ENCODE results near the gene MLLT1.
A peak's percentile ranks its signal among the peaks of the same experiment; 100 is the strongest.

MLLT1 gene

DNA sequence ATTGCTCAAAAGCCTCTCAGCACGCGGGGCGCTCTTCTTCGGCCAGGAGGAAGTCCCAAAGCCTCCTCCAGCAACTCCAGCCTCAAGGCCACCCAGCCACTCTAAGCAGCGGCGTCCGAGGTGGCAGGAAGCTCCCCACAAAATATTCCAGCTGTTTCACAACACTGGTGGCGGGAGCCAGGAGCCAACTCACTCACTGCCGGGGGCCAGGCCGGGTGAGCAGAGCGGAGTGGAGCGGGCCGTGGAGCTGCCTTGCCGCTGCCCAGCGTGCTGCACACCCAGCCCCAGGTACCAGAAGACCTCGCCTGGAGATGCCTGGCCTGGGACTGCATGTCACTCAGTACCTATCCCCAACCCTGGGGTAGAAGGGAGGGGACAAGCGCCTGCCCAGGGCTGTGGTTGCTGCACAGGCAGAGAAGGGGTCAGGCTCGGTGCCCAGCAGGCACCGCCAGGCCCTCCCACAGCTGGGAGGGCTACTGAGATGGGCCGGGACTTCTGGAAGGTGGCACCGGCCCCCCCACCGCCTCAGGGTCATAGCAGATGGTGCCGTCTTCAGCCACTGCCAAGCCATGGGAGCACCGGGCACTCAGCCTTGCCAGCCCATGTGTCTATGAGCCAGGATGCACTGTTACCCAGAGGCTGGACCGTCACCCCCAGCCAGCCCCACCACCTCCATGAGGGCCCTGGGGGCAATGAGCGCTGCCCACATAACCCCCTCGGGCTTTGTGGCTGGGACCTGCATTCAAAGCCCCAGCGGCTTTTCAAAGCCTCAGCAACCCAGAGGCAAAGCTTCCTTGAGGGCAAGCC is 59.2 kb downstream of the MLLT1 start:
- DNase-seq: no peak

DNA sequence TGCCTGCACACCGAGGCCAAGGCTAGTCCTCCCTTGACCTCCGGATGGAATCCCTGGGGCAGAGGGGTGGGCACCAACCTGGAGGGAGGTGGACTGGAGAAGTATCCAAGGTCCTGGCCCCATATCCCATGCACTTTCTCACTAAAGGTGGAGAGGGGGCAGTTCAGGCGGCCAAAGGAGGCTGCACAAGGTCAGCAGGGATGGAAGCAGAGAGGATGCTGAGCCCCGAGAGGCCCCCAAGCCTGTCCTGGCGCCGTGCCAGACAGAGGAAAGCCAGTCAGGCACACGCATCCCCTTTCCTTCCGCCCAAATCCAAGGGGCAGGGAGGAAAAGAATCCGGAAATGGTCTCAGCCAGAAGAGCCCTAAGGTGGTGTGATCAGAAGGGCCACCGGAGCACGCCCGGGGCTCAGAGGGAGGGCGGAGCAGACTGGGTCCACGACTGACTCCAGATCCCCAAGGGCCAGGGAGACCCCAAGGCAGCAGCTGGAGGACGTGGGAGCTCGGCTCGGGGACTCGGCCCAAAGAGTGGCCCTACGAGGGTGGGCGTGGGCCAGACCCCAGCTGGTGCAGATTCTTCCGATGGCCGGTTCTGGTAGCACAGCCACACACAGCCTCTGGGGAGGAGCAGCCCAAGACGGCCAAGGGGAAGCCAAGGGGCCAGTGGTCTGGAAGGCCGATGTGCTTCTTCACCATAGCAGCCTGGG is 60.0 kb downstream of the MLLT1 start:
- no peak for DNase-seq

DNA sequence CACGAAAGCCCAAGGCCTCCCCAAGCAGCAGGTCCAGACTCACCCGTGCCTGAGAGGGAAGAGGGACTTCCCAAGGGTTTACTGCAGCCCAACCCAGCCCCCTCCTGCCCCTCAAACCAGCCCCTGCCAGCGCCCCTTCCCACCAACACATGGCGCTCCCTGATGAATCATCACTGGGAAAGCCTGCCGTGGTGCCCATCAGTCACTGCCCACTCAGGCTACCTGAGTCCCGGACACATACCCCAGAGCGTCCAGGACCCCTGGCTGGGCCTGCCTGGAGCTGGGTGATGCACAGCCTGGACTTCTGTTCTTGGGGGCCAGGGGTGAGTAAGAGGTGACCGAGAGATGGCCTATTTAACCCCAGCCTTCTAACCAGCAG is 60.6 kb downstream of the MLLT1 start:
- no peak for DNase-seq

DNA sequence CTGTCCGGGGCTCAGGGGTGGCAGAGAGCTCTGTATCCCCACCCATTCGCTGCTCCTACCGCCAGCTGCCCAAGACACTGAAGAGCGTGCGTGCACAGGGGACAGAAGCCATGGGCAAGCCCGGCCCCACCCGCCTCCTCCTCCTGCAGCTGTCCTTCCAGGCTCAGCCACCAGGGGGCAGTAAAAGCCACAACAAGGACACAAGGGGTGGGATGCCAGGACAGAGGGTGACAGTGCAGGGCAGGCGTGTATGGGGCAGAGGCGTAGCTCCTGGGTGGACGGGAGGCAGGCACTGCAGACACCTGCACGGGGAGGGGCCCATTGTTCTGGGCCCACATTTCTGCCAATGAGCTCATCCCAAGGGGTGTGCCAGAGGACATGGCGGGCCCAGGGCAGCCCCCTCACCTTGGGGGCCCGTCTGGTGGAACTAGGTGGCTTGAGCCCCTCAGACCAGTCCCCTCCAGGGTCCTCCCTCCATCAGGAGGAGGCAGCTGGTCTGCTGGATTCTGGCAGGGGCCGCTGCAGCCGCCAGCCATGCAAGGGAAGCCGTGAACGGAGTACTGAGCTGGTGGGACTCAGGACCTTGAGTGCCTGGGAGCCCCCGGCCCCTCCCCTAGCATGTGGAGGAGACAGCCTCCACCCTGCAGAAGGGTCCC is 61.2 kb downstream of the MLLT1 start:
- DNase-seq: peak; percentile 84

DNA sequence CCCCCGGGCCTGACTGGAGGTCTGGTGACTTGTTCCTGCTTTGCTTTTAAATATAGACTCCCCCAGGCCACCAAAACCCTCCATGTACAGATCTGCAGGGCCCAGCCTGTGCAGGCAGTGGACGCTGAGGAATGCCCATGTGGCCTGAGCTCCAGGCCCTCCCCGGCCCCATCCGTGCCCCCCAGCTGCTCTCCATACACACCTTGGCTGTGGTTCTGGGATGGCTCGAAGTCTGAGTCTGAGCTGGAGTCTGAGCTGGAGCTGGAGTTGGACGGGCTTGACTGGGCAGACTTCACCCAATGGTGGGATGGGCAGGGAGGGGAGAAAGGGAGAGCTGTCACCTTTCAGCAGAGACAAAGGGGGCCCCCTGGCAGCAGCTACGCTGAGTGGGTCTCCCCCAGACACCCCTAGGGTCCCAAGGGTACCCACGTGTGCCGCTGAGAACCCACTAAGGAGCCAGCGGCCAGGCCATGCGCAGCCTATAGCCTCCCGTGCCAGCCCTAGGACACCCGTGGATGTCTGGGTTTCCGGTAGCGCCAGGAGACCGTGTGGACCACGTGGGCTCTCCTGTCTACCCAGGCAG is 61.9 kb downstream of the MLLT1 start:
- DNase-seq: no peak

DNA sequence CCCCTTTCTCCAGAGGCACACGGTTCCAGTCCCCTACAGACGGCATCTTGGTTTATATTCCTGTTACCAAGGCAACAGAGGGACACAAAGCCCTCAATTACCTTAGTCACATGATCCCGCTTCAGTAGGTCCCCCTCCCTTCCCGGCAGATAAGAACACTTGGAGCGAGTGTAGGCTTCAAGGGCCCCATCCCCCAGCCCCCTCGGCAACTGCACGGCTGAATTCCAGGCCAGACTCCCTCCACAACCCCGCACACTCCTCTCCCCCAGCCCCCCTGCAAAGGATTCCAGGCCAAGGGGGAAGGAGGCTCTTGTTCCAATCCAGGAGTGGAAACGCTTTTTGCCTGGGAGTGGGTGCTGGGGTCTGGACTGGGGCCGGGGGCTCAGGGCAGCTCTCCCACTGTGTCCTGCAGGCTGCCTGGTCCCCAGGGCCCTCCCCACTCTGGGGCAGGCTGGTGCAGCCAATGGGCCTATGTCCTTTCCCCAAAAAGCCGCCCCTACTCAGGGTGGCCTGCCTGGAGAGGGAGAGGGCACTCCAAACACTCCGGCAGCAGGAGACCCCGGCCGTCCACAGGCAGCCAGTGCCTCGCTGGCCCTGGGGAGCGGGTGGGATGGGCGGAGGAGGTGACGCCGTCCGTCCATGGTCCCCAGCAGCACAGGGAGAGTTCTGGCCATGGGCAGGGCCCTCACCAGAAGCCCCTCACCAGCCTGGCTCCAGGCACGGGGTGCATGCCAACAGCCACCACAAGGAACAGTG is 62.6 kb downstream of the MLLT1 start:
- no peak for DNase-seq

DNA sequence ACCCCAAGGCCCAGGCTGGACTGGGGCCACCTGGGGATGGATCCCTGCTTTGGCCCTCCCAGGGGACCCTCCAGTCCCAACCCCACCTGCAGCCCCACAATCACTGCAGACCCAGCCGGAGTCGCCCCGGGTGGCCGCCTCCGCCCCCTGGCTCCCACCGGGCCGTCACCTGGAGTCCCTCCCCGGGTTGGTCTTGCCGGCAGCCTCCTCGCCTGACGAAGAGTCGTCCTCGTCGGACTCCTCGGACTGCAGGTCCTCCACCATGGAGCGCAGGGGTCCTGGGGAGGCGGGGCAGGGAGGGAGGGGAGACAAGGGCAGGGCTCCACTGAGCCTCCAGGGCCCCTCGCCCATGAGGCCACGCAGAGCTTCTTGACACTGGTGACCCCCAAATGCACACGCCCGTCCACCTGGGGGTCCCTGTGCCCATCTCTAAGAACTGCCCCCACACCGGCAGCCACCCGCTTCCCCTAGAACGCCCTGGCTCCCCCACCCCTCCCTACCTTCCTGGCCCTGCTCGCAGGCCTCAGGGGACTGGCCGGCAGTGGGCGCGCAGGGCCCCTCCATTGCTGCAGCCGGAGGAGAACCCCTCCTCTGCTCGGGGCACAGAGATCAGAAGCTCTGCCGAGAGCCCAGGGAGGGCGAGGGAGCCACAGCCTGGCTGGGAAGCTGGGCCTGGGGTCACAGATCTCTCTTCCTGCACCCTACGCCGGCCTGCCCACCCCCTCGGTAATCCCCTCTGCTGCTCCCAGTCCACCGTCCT is 63.4 kb downstream of the MLLT1 start:
- DNase-seq: no peak

DNA sequence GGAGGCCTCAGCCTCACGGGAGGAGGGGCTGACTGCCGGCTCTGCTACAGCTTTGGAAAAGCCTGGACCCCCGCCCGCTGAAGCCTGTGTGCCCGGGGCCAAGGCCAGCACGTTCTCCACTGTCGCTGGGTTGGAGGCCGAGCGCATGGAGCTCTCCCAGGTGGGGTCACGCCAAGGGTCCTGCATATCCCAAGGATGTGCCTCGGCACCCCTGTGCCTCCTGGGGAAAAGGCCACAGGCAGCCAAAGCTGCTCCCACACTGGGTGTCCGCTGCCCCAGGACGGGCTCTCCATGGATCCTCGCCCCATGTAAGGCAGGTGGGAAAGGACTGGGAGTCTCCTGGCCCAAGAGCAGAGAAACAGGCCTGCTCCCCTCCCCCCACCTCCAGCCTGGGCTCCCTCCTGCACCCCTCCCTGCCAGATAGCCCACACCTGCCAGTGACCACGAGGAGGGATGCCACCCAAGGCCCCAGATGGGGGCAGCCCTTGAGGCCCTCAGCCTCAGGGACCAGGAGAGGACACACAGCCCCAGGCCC is 64.0 kb downstream of the MLLT1 start:
- DNase-seq: no peak

DNA sequence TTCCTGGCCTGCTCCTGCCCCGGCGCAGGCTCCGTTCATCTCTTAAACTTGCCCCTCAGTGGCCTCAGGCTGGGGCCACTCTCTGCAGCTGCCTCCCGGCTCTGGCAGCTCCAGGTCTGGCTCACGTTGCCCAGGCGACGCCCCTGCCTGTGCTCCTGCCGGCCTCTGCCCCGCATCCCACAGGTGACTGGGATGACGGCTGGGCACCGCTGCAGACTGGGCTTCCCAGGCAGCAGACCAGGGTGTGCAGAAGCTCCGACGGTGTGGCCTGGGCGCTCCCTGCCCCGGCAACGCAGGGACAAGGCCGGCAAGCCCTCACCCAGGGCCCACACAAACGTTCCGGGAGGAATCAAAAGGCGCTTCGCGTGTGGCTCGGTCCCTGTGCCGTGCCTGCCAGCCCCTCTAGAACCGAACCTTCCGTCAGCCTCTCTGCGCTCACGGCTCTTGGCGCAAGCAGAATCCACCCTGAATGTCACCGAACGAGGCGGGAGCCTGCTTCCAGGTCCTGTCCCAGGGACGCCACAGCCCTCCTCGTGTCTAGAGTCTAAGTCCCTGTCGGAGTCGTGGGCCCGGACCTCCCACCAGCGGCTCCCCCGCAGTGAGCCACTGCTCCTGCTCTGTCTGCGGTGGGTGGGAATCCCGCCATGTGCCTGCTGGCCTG is 64.8 kb downstream of the MLLT1 start:
- DNase-seq: no peak

DNA sequence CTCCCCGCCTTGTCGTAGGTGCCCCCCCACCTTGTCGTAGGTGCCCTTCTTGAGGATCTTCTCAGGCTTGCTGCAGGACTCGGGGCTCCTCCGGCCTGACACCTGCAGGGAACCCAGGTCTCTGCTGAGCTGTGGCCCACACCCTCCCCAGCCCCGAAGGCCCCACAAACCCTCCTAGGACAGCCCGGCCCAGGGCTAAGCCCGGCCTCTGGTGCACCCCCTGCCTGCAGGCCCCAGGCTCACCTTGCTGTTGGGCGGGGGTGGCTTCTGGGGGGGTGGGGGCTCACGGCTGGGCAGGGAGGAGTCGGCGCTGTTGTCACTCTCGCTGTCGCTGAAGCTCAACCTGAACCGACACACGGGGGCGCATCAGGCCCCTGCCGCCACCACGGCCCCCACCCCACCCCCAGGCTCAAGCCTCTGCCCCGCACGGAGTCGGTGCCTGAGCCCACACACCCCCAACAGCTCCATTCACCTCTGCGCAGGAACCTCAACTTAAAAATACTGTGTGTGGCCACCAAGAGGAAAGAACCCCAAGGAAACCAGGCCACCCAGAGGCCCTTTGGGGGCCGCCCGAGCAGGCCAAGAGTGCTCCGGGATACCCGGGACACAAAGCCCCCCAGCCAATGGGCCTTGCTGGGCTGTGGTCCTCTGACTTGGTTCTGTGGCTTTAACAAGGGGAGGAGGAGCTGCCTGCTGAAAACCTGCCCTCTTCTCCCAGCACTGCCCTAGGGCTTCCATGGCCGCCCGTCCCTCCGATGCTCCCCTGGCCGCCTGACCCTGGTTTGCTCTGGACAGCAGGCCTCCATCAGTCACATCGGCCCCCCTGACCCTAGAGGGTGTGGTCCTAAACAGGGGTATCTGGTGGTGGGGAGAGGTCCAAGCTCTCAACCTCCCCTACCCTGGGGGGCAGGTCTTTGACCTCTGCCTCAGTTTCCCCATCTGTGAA is 65.8 kb downstream of the MLLT1 start:
- DNase-seq: no peak

DNA sequence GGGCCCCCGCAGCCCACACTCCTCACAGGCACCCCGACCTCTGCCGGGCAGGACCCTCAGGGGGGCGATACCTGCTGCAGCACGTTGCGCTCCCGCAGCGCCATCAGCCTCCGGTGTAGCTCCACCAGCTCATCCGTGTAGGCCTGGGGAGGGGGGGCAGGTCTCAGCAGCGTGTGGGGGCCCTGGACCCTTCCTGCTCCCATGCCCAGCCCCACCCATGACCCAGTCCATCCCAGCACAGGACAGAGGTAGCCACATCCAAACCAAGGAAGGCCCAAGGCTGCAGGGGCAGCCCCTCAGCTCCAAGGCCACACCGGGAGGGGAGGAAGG is 66.5 kb downstream of the MLLT1 start:
- DNase-seq: no peak

DNA sequence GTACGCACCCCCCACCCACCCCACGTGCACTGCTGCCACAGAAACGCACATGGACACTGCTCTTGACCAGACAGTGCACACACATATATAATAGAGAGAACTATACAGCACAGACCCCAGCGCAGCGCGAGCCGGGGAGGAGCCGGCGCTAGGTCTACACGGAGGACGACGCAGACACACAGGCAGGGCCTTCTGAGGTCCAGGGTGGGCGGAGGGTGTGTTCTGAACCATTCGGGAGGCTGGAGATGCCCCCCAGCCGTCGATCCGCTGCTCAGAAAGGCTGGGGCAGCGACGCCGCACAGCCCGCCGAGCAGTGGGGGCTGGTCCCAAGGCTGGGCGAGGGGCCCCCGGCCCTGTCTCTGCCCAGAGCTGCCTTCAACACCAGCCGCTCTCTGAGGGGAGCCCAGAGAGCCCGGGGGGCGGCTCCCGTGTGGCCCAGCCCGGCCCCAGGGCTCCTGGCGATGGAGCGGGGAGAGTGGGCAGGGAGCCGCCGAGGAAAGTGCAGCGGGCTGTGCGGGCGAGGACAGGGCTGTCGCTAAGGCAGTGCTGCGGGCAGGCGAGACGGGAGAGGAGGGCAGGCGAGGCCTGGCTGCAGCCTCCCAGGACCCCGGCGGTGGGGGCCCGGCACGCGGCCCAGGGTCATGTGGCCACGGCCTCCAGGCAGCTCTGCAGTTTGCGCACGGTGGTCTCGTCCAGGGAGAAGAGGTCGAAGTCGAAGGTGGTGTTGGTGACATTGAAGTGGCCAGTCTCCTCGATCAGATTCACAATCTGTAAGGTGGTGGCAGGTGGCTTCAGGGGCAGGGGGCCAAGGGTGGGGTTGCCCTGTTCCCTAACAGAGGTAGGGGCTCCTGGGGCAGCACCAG is 67.1 kb downstream of the MLLT1 start:
- DNase-seq: no peak

DNA sequence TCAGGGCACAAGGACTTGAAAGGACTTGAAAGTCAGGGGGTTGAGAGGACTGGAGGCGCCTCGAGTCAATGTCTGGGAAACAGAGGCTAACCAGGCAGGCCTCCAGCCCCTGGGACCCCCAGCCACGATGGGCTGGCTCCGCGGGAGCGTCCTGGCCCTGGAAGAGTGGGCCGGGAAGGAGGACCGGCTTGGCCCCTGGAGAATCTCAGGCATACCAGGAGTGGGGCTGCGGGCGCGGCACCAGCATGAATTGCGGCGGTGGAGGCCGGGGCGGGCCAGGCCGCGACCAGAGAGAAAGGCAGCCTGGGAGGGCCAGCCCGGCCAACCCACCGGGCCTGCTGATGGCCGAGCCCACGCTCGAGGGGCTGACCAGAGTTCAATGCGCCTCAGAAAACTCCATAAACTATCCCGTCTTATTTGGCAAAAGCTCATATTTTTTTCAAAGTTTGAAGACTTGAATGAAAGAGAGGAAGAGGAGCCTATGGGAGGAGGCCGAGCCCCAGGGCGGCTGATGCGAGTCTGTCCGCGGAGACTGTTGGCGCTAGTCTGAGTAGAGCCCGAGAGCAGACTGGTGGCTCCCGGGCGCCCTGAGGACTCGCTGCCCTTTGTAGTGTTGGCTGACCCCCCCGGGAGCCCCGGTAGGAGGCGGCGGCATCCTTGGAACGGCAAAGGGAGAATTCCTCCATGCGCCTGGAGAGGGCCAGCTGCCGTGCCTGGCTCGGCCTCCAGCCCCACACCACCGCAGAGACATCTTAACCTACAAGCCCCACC is 68.0 kb downstream of the MLLT1 start:
- no peak for DNase-seq

DNA sequence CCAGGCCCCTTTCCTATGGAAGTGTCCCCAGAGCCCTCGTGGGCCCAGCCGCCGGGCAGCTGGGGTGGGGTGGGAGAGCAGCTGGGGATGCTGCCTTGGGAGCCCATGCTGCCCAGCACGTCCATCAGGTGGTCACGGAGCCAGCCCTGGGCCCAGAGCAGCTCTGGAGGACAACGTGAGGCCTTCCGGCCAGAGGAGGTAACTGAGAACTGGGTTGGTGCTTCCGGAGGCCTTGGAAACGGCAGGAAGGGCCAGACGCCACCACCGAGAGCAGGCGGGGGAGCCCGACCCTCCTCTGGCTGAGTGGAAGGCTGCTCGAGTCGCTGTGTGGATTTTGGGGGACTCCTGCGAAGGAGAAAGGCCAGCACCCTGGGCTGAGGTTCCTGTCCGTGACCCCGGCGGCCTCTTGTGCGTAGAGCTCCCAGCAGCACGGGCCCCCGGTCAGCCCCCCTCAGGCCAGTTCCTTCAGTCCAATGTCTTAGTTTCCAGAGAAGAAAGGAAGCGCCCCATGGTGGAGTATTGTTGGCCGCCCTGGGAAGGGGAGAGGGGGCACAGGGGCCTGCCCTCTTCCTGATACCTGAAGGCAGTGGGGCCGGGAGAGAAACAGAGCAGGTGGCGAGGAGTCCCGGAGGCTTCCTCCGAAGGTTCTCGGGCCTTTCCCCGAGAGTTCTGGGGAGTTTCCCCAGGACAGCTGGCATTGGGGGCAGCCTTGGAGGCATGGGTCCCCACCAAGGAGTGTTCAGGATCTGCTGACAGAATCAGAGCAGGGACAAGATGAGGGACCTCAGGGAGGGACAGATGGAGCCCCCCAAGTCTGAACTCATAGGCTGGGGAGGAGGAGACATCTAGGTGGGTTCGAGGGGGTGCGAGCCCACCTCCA is 68.8 kb downstream of the MLLT1 start:
- no peak for DNase-seq

DNA sequence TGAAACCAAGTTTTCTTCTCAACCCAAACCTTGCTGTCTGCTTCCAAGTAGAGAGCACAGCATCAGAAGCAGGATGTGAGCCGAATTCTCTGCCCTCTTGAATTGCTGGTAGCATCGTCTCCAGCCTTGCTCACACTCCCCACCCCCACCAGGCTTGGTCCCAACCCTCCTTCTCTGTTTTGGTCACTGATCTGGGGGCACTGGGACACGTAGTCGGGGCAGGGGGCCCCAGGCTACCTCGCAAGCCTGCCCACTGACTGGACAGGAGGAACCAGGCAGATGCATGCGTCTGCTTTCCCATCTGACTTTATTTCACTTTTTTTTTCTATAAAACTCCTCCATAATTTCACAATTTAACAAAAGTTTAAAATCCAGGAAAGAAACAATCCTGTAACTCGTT is 69.7 kb downstream of the MLLT1 start:
- no peak for DNase-seq

DNA sequence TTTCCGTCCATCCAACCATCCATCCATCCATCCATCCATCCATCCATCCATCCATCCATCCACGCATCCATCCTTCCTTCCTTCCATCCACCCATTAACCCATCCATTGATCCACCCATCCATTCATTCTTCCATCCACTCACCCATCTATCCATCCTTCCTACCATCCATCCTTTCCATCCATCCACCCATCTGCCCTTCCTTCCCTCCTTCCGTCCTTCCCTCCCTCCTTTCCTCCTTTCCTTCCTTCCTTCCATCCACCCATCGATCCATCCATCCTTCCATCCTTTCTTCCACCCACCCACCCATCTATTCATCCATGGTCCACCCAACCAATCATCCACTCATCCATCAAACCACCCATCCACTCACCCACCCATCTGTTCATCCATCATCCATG is 70.1 kb downstream of the MLLT1 start:
- DNase-seq: no peak

DNA sequence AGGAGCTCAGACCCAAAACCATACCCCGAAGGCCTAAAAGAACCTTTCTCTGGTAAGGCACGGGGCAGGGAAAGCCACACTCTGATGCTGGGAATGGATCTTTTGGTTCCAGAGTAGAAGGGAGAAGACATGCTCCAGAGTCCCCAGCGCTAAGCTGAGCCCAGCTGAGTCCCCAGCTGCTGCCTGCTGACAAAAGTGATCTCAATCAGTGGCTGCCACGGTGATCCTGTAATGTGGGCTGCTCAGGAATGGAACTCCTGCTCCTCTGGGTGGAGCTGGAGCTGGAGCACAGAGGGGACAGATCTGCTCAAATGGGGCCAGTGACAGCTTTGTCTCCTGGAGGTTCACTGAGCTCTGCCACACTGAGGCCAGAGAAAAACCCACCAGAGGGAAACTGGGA is 70.5 kb downstream of the MLLT1 start:
- no peak for DNase-seq
